Activated T-cell treated with anti-CD3 and anti-CD28 coated beads, Interleukin-2, amount 50 U/mL, for 48 hours (primary cell): ENCODE results near the gene SEPHS2.
"Not testable (repeated sequence)": the region's sequence is repeated elsewhere in the genome, so short reads cannot be mapped to it uniquely, and the experiment has no call there.

Source experiments
- DNase-seq, 2 experiments: peaks; one replicate each; pipeline ENCODE4 v3.0.0-alpha.2; 2020

SEPHS2 gene

GRCh38 chr16:30445408-30446202, at the start of gene SEPHS2:
TSS of gene SEPHS2 (minus strand) at chr16:30445874. CDS start at chr16:30445727, 147 bp downstream.
- peak; percentile 99 to 100 for DNase-seq

- DNase-seq = no peak
Measured at GRCh38 chr16:30494709-30495108, 49.0 kb upstream of the SEPHS2 start.

- no peak for DNase-seq
Measured at GRCh38 chr16:30493941-30494488, 48.3 kb upstream of the SEPHS2 start.

GRCh38 chr16:30491744-30492308, 46.2 kb upstream of the SEPHS2 start:
- no peak for DNase-seq

- no peak for DNase-seq
Measured at GRCh38 chr16:30491229-30491628, 45.6 kb upstream of the SEPHS2 start.

- DNase-seq = no peak
Measured at GRCh38 chr16:30490210-30490609, 44.5 kb upstream of the SEPHS2 start.

- no peak for DNase-seq
Measured at GRCh38 chr16:30488764-30489605, 43.3 kb upstream of the SEPHS2 start.

GRCh38 chr16:30485818-30486436, 40.3 kb upstream of the SEPHS2 start:
- DNase-seq = no peak

GRCh38 chr16:30484887-30485286, 39.2 kb upstream of the SEPHS2 start:
- no peak for DNase-seq

- DNase-seq = no peak
Measured at GRCh38 chr16:30482366-30482765, 36.7 kb upstream of the SEPHS2 start.

GRCh38 chr16:30481381-30481780, 35.7 kb upstream of the SEPHS2 start:
- DNase-seq = no peak

- DNase-seq = no peak
Measured at GRCh38 chr16:30478766-30479478, 33.2 kb upstream of the SEPHS2 start.

- DNase-seq = not testable (repeated sequence)
Measured at GRCh38 chr16:30477773-30478172, 32.1 kb upstream of the SEPHS2 start.

GRCh38 chr16:30476991-30477390, 31.3 kb upstream of the SEPHS2 start:
- DNase-seq = no peak

GRCh38 chr16:30474684-30475083, 29.0 kb upstream of the SEPHS2 start:
- no peak for DNase-seq

GRCh38 chr16:30474074-30474452, 28.4 kb upstream of the SEPHS2 start:
- peak in 1 of 2 experiments; percentile 48 for DNase-seq

GRCh38 chr16:30473231-30474073, 27.8 kb upstream of the SEPHS2 start:
- DNase-seq = peak; percentile 83 to 86

GRCh38 chr16:30472328-30472942, 26.8 kb upstream of the SEPHS2 start, which contains the start of gene ITGAL:
TSS of gene ITGAL (plus strand) at chr16:30472742. CDS start at chr16:30472838, 96 bp downstream.
- DNase-seq = peak; percentile 88

- DNase-seq = peak in 1 of 2 experiments; percentile 49
Measured at GRCh38 chr16:30470632-30470995, 24.9 kb upstream of the SEPHS2 start.

- no peak for DNase-seq
Measured at GRCh38 chr16:30470170-30470512, 24.5 kb upstream of the SEPHS2 start.

- no peak for DNase-seq
Measured at GRCh38 chr16:30464078-30464477, 18.4 kb upstream of the SEPHS2 start.
